ENCODE results near the gene KIF16B.

KIF16B gene

DNA sequence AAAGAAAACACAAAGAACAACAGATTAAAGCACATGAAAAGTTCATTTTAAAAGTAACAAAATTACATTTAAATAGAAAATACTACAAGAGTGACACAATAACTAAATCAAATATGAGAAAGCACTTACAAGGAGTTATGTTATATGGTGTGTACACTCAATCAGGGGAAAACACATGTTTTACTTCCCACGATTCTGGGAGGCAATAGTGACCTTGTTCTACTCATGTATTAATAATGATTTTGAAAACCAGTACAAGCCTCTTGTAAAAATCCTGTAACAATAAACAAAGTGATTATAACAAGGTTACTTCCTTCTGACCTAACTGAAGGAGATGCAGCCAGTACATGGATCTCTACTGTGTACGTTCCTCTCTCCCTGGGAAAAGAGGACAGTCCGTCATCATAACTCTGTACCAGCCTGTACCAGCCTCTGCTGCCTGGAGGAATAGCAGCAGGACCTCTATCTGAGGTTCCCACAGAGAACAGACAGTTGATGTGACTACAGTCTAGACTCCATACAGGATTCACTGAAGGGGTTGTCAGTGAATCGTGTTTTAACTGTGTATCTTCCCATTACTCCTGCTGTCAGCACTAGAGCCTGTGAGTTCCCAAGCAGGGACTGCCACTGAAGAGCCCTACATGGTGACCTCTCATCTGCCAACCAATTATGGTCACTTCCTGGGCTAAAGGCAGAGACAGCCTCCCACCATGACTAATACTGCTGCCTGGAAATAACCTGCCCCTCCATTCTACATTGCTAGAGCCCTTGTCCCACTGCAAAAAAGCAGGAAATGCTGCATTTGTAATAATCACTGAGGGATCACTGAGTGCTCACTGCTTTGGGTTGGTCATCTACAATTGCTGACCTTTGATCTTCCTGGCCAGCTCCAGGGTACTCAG, 149.7 kb downstream of the KIF16B start:
- DNase-seq (ENCODE audit: low read depth, low spot score): no peak
- H3K4me3 ChIP-seq (ENCODE audit: low read length): no peak overlapping the region

DNA sequence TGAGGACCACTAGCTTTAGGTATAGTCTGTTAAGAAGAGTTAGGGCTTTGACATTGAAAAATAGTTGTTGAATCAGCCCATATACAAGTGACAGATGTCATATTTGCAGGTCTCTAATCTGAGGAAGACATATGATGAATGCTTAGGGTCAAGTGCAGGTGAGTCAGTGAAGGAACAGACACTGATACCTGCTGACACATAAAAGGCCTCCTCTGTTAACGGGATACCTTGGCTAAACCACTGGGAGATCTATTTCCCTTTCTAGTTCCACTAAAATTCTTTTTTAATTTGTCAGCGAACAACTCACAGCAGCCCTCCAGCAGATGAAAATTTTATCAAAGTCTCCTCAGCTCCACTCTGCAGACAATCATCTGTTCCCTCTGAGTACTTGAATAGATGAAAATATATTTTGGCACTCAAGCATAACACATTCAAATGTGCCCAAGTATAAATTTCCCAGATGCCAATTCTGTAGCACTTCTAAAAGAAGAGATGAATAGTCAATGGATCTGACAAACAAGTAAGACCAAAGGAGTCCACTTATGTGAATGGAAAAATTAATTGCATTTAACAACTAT, 154.0 kb downstream of the KIF16B start:
- DNase-seq (ENCODE audit: low read depth, low spot score): no peak
- H3K4me3 ChIP-seq (ENCODE audit: low read length): no peak overlapping the region

DNA sequence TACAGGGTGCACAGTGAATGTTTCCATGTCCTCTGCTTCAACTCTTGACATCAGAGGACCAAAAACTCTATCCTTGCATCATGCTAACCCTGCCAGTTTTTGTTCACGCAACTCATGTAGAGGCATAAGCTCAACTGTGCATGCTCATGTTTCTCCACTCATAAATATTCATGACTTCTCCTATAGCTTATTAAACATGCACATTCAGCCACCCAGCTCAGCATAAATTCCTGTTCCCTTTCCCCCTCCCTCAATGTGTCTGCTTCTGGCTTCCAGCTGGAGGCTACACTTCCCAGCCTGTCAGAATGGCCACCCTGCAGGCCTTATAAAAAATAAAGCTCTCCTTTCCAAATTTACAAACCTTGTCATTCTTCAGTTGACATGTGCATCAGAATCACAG, 154.6 kb downstream of the KIF16B start:
- no peak for DNase-seq (ENCODE audit: low read depth, low spot score)

DNA sequence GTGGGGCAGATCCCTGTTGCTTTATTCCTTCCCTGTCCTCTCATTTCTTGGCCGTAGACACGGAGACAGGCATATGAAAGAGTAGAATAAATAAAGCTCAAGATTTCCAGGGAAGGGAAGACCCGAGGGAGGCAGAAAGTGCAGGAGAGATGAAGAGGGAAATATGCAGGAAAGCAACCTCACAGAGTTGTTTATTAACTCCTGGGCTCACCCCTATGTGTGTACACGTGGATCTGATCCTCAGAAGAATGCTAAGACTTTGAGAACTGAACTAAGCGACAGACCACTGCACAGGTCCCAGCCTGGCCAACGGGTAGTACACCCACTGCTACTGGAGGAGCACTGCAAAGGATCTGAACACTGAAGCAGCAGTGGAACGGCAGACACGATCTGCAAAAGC, 156.2 kb downstream of the KIF16B start:
- H3K4me3 ChIP-seq (ENCODE audit: low read length): no peak overlapping the region
- no peak for DNase-seq (ENCODE audit: low read depth, low spot score)

More for the DNA sequence above, 154.6 kb downstream of the KIF16B start:
- no peak overlapping the region for H3K4me3 ChIP-seq (ENCODE audit: low read length)

DNA sequence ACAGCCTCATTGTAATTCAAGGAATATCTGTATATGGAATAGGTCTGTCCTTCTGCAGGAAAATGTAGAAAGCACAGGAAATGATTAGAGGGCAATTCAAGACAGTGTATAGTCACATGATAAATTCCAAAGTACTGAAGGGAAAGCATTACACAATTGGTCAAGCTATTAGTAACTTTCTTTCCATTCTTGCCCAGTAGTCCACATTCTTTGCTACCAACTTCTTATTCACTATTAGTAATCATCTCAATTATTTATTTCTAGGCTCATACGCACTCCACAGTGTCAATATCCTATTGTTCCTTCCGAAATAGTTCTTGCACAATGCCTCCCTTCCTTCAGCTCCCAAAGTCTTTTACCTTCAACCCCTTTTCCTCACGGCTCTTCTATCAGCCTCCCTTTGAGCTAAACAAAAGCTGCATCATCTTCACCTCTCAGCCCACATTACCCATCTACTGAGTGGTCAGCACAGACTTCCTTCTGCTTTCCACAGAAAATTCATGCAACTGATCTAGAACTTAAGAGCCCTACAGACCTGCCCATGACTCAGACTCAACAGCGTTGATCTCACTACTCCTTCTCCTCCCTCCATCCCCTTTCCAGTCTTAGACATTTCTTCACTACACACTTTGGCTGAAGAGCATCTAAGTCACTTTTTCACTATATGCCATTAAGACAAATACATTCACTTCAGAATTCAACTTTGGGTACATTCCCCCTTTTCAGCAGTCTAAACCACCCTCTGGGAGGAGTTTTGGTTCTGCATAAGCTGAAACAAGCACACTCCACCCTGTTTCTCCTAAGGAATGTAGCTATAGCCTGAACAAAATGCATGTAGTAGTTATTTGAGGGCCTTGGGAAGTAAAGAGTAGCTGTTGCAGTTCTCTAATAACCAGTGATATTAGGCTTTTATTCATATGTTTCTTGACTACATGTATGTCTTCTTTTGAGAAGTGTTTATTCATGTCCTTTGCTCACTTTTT, 157.9 kb downstream of the KIF16B start:
- no peak overlapping the region for H3K4me3 ChIP-seq (ENCODE audit: low read length)
- no peak for DNase-seq (ENCODE audit: low read depth, low spot score)

DNA sequence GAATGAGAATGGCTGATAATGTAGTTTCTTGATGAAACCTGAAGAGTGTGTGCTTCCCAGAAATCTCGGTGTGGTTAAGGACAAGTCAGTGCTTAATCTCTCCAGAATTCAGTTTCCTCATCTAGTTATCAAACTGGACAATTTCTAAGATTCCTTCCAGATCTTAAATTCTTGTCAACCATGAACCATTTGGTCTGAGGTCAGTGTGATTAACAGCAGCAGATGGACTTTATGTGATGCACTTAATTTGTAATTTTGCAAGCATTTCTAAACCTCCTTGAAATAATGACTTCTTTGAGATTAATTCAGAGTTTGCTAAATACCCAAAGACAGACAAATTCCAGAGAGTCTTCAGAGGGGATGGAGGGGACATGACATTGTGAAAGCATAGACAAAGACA, 160.3 kb downstream of the KIF16B start:
- no peak overlapping the region for H3K4me3 ChIP-seq (ENCODE audit: low read length)
- DNase-seq (ENCODE audit: low read depth, low spot score): no peak

DNA sequence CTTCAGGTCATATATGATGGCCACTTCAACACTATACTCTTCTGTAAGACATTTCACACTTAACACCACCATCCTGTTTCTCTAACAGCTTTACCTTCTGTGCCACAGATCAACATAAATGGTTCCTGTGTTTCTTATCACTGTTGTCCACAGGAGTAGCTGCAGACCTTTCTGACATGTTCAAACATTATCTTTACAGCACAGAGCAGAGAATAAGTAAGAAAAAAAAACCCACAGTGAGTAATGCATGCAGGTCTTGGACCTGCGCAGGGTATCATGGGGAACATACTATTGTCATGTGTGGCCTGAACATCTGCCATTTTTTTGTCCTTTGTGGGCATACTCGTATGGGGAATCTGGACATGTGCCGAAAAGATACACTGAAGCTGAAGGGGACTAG, 161.9 kb downstream of the KIF16B start:
- DNase-seq (ENCODE audit: low read depth, low spot score): no peak

DNA sequence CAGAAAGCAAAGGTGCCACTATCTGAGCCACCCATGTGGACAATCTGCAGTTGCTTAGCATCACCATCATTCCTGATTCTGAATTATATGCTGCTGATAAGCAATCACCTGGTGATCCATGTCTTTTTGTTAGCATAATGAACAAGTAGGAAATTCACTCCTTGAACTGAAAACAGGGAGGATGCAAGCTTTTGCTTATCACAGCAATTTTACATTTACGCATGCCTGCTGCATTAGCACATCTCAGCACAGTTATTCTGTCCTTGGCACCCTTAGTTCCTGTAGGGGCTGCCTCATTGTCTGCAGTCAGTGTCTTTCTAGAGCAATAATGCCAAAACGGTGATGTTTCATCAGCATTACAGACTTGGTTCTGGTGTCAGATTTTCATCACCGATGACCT, 162.6 kb downstream of the KIF16B start:
- no peak overlapping the region for H3K4me3 ChIP-seq (ENCODE audit: low read length)
- no peak for DNase-seq (ENCODE audit: low read depth, low spot score)

More for the DNA sequence above, 161.9 kb downstream of the KIF16B start:
- H3K4me3 ChIP-seq (ENCODE audit: low read length): no peak overlapping the region

DNA sequence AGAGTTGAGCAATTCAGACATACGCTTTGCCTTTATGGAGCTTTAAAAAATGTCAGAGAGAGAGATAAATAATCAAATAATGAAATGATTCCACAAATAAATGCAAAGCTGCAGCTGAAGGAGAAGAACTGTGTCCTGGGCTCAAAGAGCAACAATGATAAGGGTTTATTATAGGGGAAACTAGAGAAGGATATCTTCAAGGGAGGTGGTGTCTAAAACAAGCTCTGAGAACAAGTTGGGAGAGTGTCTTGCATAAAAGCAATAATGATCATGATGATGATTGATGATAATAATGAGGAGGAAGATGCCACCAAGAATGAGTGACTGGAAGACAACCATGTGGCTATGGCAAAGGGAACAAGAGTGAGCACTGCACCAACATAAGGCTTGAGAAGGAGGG, 164.3 kb downstream of the KIF16B start:
- no peak overlapping the region for H3K4me3 ChIP-seq (ENCODE audit: low read length)
- no peak for DNase-seq (ENCODE audit: low read depth, low spot score)

DNA sequence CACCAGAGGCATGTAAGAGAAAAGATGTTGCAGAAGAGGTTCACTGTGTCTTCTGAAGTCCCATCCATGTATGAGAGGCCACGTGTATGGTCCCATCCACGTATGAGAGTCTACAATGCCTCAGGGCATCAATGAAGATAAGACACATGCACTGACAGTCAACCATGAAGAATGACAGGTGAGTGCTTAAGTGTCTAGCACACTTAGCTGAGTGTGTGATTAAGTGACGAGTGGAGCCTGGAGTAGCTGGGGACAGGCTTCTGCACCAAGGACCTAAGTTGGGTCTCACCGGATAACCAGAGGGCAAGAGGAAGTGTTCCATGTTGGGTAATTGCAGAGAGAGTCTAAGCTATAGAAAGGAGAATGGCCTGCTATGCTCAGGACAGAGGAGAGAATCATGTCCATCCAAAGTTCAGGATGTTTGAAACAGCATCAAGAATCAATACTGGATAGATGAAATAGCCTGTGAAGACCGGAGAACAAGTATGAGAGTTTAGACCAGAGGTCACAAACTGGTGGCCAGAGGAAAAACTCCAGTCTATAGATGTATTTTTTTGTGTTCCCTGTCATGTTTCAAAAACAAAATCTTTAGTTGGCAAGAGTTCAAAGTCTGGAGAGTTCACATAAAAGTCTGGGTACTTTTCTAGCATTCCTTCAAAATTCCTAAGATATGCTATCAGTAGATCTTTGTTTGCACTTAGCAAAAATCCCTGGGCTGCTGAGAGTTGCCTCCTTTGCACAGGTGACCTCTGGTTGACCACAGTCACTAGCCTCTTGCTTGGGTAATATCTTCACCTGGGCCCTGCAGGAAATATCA, 165.8 kb downstream of the KIF16B start:
- no peak overlapping the region for H3K4me3 ChIP-seq (ENCODE audit: low read length)
- DNase-seq (ENCODE audit: low read depth, low spot score): no peak

DNA sequence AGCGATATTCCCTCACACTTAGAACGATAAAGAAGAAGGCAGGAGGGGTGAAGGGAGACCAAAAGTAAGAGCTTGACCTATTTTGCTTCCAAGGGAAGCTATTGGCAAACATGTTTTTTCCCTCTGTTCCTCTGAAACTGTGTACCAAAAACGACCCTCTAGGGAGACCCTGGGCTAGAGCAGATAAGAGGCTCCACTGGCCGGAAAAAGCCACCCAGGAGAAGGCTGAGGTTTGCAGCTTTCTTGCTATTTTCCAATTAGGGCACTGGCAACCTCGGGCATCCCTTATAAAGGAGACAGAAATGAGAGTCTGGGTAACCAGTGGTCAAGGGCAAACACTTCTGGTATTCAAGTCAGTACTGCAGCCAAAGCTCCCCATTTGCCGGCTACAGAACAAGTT, 168.0 kb downstream of the KIF16B start:
- no peak overlapping the region for H3K4me3 ChIP-seq (ENCODE audit: low read length)
- DNase-seq (ENCODE audit: low read depth, low spot score): no peak

DNA sequence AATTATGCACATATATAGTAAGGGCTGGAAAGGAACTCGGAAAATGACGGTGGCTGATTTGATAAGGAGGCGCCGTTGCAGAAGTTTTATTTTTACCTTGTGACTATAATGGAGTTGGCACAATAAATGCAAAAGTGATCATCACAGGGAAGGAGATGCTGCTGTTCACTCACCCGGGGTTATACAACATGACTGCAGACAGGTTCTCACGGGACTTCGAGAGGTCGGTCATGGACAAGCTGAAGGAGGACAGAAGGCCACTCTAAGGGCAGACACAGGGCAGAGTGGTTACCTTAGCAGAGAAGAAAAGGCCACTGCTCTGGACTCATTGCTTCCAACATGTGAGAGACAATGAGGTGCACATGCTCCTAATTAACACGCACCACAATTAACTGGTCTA, 168.6 kb downstream of the KIF16B start:
- no peak for DNase-seq (ENCODE audit: low read depth, low spot score)
- H3K4me3 ChIP-seq (ENCODE audit: low read length): no peak overlapping the region

DNA sequence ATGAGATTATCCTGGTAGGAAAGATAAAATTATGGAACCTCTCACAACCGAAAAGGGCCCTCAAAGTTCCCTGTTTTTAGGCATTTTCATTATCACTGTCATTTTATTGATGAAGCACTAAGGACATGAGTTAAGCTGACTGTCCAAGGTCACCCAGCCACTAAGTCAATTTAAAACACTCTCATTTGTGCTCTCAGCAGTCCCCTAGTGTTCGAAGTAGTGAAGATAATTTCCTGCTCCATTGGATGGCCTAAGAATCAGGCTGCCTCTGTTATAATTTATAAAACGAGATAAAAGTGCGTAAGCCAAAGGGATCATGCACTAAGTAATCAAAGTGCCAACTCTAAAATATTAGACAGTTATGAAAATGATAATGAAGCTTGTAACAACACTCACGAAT, 169.1 kb downstream of the KIF16B start:
- H3K4me3 ChIP-seq (ENCODE audit: low read length): no peak overlapping the region
- no peak for DNase-seq (ENCODE audit: low read depth, low spot score)

DNA sequence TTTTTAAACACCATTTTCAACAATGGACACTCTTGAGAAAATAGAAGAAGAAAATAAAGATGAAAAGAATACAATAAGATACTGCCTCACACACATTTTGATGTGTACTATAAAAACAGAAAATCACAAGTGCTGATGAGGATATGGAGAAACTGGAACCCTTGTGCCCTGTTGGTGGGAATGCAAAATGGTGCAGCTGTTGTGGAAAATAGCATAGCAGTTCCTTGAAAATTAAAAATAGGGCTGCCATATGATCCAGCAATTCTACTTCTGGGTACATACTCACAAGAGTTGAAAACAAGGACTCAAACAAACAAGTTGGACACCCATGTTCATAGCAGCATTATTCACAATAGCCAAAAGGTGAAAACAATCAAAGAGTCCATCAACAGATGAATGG, 173.0 kb downstream of the KIF16B start:
- no peak overlapping the region for H3K4me3 ChIP-seq (ENCODE audit: low read length)
- no peak for DNase-seq (ENCODE audit: low read depth, low spot score)

DNA sequence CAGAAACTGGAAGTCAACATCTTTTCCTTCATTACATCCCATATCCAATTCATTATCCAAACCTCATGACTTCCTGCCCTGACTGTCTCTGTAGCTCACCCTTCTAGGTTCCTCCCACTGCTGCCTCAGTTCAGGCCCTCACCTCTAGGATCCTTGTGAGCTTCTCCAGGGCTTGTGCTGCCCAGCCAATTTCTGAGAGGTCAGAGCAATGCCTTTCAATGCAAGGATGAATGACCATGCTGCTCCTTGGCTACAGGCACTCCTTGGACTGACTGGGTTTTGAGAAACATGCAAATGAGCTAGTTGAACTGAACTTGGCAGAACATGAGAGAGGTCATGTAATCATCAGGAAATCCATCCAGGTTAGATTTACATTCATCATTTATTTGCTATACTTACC, 173.4 kb downstream of the KIF16B start:
- H3K4me3 ChIP-seq (ENCODE audit: low read length): no peak overlapping the region
- no peak for DNase-seq (ENCODE audit: low read depth, low spot score)

DNA sequence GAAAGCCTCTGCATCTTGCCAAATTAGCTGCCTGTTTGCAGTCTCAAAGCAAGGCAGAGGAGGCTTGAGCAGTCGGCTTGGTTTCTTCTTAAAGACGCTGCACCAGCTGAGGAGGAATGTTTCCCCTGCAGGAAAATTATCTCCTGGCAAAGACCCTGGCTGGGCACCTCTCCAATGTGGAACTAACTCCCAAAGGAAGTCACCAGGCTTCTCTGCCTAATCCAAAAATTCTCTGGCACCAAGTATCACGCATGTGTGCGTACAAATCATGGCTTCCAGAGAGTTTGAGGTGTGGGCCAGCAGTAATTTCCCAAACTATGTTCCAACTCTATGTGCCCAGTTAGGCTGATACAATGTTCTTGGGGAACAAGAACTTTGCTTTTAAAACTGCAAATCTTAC, 176.2 kb downstream of the KIF16B start:
- no peak for DNase-seq (ENCODE audit: low read depth, low spot score)
- H3K4me3 ChIP-seq (ENCODE audit: low read length): no peak overlapping the region

DNA sequence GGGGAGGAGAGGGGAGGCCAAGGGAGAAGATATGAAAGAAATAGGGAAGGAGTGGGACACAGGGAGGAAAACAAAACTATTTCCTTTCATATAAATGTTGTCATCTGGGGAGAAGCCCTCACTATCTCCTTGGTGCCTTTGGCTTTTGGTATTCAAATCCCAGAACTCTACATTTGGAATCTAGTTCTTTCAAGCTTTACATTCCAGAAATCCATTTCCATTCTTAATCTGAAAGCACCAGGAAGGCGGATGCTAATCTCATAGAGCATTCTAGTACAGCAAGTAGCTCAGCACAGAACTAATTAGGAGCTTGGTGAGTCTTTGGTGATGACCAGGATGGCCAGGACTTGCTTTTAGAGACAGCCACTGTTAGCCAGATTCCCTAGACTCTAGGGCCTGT, 177.9 kb downstream of the KIF16B start:
- H3K4me3 ChIP-seq (ENCODE audit: low read length): no peak overlapping the region
- no peak for DNase-seq (ENCODE audit: low read depth, low spot score)

DNA sequence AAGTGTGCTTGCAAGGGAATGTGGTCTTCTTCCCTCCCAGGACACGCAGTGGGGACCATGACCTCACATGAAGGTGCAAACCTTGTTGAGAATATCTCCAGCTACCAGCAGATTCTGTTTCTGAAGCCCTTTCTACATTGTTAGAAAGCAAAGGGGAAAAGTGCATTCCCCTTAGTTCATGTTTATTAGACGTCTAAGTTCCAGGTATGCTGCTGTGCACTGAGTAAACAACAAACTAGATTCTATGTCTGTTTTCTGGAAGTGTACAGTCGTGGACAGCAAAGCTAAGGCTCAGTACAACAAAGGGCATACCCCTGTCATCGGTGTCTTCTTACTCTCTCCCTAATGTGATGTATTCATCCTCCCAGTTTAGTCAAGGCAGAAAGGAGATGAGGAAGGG, 178.5 kb downstream of the KIF16B start:
- H3K4me3 ChIP-seq (ENCODE audit: low read length): no peak overlapping the region
- no peak for DNase-seq (ENCODE audit: low read depth, low spot score)

DNA sequence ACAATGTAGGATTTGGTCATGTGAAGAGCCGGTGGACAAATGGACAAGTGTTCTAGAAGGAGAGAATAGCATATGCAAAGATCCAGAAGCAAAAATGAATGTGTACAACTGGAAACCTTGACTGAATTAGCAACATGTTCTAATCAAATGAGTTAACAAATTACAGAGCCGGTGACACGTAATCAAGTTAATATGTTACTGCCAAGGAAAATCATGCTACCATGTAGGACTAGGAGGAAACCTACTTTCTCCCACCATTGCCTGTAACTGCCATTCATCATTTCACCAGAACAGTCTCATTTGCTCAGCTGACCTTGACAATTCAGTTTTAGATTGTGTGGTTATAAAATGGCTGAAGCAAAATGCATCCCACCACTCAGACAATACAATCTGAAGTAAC, 179.4 kb downstream of the KIF16B start:
- no peak overlapping the region for H3K4me3 ChIP-seq (ENCODE audit: low read length)
- no peak for DNase-seq (ENCODE audit: low read depth, low spot score)
